Spinal cord (tissue), 10 donors: Measurements from ENCODE around the gene ROR2. TPM values are rescaled to one million over a fixed set of nuclear protein-coding genes. Genes with fewer than 3 reads are reported as not detected.

ENCODE experiments used
- DNase-seq, 6 donors: peaks; one replicate each; pipeline versions ENCODE4 v3.0.0 to v3.0.0-alpha.2; 2013 to 2015; ENCODE audit warnings: low spot score in 6 of 6, low read depth in 4 of 6
- H3K27ac ChIP-seq: one replicate; pipeline ENCODE4 v1.5.1; 2013; ENCODE audit warnings: low read depth, low read length, control low read depth
- H3K27me3 ChIP-seq: one replicate; pipeline ENCODE4 v1.6.1; 2013; ENCODE audit warnings: low read length; ENCODE audit not compliant: control insufficient read depth, insufficient read depth
- H3K36me3 ChIP-seq: one replicate; pipeline ENCODE4 v1.6.1; 2013; ENCODE audit warnings: low read length; ENCODE audit not compliant: control insufficient read depth, insufficient read depth
- H3K4me1 ChIP-seq: one replicate; pipeline ENCODE4 v1.6.1; 2013; ENCODE audit warnings: low read length; ENCODE audit not compliant: control insufficient read depth, insufficient read depth
- H3K4me3 ChIP-seq: one replicate; pipeline ENCODE4 v1.5.1; 2013; ENCODE audit warnings: low read depth, low read length, control low read depth
- H3K9me3 ChIP-seq: one replicate; pipeline ENCODE4 v1.6.1; 2013; ENCODE audit warnings: low read length; ENCODE audit not compliant: control insufficient read depth, insufficient read depth
- WGBS: methylation state at CpG from one replicate; pipeline ENCODE4 v1.1.5; 2013; ENCODE audit warnings: missing lambda C conversion rate; ENCODE audit not compliant: insufficient coverage; 5-methylcytosine and 5-hydroxymethylcytosine counted together
- polyA plus RNA-seq, 2 donors: library from polyadenylated mRNA; unstranded; fragments of 120-200 nt; gene quantifications; one replicate each; pipeline ENCODE4 v1.2.1, GENCODE V29; 2013; ENCODE audit not compliant: insufficient read length in 2 of 2
- total RNA-seq, 2 donors: library from RNA; depleted of rRNA in 1 of 2; stranded (reverse); fragments of 120-200 nt in 1 of 2; fragments of >200 nt in 1 of 2; gene quantifications; one replicate each; pipeline versions ENCODE4 v1.2.3 to v1.2.4, GENCODE V29; 2013 to 2014
- donor health status: healthy.

Gene ROR2
- total and polyA plus RNA-seq, 4 donors, result 3.1 to 20.6 (median 5.0) TPM

DNA sequence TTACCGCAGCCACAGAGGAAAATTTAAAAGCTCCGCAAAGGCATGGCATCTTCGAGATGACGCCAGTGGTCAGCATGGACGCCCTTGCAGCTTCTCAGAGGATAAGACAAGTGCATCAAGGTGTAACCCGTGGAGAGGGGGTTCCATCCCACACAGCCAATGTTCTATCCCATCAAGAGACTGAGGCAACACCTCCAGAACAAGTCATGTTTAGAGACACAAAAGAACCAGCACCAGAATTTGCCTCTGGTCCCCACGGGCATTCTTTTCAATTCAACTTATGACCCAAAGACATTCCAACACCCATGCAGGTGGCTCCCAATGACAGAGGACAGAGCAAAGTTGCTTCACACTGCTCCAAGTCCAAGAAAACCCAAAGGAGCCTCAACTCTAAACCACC is 20.7 kb downstream of the ROR2 start:
- no peaks in the 10 kb centered on the region for H3K27me3 ChIP-seq
- H3K36me3 ChIP-seq, result no peaks in the 10 kb centered on the region
- H3K4me3 ChIP-seq, result no peak overlapping the region
- H3K4me1 ChIP-seq, result no peaks in the 10 kb centered on the region
- H3K27ac ChIP-seq, result no peak overlapping the region
- WGBS, result 97% methylated on average over 7 of the region's 7 CpGs
- DNase-seq, result no peak
- H3K9me3 ChIP-seq, result peaks cover 14% of the 10 kb centered on the region

DNA sequence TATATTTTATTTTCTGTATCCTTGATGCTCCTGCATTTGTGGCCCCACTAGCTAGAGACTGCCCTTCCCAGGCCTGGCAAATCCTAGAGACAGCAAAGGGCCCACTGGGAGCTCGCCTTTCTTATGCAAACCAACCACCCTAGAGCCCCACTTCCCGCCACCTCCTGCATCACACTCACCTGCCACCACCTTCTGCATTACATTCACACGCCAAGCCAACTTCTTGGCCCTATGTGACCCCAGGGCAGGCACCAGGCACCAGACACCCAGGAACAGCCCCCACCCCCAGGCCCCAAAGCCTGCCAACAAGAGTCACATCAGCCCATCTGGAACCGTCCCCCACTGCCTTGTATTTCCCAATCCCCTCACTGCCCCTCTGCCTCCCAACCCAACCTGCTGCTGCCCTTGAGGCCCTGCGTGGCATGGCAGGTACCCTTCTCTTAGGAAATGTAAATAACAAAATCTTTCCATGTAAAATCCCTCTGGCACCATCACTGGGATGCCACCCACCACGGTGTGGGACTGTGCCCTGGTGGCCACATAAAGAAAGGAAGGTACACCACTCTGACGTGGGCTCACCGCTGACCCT is 22.0 kb downstream of the ROR2 start:
- Histone ChIP-seq H3K27me3 (no peaks in the 10 kb centered on the region), H3K4me1 (no peaks in the 10 kb centered on the region), H3K36me3 (no peaks in the 10 kb centered on the region), H3K4me3 (no peak overlapping the region), H3K9me3 (peaks cover 14% of the 10 kb centered on the region), H3K27ac (no peak overlapping the region)
- DNase-seq, result no peak
- WGBS, result 93% methylated on average over 8 of the region's 8 CpGs

DNA sequence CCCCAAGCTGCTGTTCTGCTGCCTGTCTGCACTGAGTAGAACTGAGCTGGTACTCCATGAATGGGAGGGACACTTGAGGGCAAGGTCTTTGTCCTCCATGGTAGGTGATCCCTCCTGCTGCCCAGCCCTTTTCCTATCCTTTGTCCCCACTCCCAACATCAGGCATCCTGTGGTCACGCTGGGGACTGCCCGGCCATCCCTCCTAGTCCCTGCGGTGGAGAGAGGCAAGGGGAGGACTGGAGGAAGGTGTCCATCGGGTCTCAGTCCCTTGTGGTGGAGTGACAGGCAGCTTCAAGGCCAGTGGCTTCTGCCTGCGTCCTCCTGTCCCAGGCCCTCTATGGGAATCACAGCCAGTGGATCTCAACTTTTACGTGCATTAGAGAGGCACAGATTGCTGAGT is 25.9 kb downstream of the ROR2 start:
- H3K4me1 ChIP-seq, result no peaks in the 10 kb centered on the region
- H3K4me3 ChIP-seq, result no peak overlapping the region
- no peaks in the 10 kb centered on the region for H3K27me3 ChIP-seq
- no peaks in the 10 kb centered on the region for H3K9me3 ChIP-seq
- DNase-seq, result no peak
- H3K36me3 ChIP-seq, result no peaks in the 10 kb centered on the region
- H3K27ac ChIP-seq, result no peak overlapping the region
- 87% methylated on average over 4 of the region's 6 CpGs for WGBS

DNA sequence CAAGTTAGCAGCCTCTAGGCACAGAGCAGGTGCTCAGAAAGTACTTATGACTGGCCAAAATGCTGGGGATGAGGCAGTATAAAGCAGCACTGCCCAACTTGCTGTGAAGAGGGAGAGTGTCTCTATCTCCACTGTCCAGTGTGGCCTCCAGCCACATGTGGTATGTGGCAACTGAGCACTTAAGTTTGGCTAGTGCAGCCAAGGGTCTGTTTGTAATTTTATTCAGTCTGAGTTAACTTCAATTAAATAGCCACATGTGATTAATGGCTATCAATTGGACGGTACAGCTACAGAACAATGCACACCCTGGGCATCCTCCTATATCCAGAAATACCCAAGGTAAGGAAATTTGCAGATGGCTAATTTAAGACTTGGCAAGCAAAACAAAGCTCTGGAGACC is 26.9 kb downstream of the ROR2 start:
- H3K27me3 ChIP-seq, result no peaks in the 10 kb centered on the region
- H3K27ac ChIP-seq, result no peak overlapping the region
- H3K4me3 ChIP-seq, result no peak overlapping the region
- H3K4me1 ChIP-seq, result no peaks in the 10 kb centered on the region
- no CpG with 5 or more reads among the region's 1 CpG for WGBS
- H3K9me3 ChIP-seq, result no peaks in the 10 kb centered on the region
- no peak for DNase-seq
- no peaks in the 10 kb centered on the region for H3K36me3 ChIP-seq

DNA sequence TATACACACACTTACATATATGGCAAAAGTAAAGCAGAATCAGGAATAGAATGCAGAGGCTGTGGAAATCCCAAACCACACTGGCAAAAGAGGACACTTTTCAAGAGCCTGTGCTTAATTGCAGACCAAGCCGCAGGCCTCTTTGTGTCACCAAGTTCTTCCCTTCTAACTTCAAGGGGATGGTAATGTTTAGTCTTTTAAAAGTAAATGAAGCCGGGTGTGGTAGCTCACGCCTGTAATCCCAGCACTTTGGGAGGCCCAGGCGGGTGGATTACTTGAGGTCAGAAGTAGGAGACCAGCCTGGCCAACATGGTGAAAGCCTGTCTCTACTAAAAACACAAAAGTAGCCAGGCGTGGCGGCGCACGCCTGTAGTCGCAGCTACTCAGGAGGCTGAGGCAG is 28.7 kb downstream of the ROR2 start:
- Histone ChIP-seq H3K27me3 (no peaks in the 10 kb centered on the region), H3K4me1 (no peaks in the 10 kb centered on the region), H3K9me3 (no peaks in the 10 kb centered on the region), H3K4me3 (no peak overlapping the region), H3K36me3 (no peaks in the 10 kb centered on the region), H3K27ac (no peak overlapping the region)
- DNase-seq, result no peak
- WGBS, result 75% methylated on average over 8 of the region's 9 CpGs

DNA sequence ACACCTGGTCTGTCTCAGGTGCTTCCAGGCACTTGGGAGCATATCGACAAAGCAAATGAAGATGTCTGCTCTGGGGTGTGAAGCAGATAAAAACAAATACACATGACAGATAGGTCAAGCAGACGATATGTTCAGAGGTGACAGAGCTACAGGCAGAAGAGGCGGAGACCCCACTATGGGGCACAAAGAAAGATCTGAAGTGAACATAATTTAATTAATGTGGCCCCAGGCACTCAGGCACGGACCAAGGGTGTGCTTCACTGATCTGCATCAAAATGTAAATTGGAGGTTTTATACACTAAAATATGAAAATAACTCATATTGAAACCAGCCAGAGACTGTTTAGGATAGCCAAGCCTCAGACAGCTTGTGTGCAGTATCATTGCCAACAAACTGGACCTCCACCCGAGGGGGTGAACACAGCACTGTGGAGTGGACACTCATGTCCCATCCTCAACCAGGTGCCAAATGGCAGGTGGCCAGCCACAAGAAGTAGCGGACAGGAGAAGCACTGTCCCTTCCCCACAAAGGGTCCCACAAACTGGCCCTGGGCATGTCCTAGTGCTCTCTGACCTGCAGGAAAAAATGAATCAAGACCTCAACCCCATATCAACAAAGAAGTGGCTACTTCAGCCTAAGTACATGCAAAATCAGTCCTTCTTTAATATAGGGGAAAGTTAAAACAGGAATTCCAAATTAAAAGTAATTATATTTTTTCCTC is 29.2 kb downstream of the ROR2 start:
- H3K4me3 ChIP-seq, result no peak overlapping the region
- no peaks in the 10 kb centered on the region for H3K9me3 ChIP-seq
- no peak for DNase-seq
- H3K36me3 ChIP-seq, result no peaks in the 10 kb centered on the region
- H3K4me1 ChIP-seq, result no peaks in the 10 kb centered on the region
- H3K27me3 ChIP-seq, result no peaks in the 10 kb centered on the region
- no peak overlapping the region for H3K27ac ChIP-seq
- WGBS, result 69% methylated on average over 3 of the region's 6 CpGs

DNA sequence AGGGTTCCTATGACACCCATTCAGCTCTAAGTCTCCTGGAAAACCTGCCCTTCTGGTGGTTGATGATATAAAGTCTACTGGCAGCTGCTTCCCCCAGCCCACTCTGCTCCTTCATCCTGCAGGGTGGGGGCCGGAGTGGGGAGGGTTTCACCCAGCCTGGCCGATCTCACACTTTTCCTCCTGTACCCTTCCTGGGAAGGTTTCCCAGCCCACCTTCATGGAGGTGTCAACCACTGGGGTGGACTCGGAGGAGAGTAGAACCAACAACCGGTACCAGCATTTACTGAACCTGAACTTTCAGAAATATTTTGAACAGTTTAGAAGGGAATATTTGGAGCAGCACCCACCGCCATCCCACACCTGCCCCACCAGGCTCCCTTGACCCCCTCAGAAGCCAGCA is 30.4 kb downstream of the ROR2 start:
- no peaks in the 10 kb centered on the region for H3K9me3 ChIP-seq
- no peaks in the 10 kb centered on the region for H3K27me3 ChIP-seq
- no peaks in the 10 kb centered on the region for H3K36me3 ChIP-seq
- no peak overlapping the region for H3K4me3 ChIP-seq
- H3K27ac ChIP-seq, result no peak overlapping the region
- DNase-seq, result no peak
- no CpG with 5 or more reads among the region's 5 CpGs for whole genome bisulfite sequencing
- H3K4me1 ChIP-seq, result no peaks in the 10 kb centered on the region

DNA sequence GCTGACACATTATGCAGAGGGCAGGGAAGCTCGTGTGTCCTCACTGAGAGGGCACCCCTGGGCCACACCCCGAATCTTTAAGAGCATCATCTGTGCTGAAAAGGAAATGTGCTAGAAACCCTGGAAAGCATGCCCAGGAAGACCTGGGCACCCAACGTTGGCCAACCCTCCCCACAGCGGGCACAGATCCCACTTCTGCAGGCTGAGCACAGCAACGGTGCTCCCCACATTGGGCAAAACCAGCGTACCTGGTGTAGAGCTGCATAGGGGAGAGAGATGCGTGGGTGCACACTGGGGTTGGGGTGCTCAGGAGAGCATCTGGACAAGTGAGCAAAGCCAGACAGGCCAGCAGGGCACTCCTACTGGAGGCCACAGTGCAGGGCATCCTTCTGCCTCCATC is 32.6 kb downstream of the ROR2 start:
- Histone ChIP-seq H3K9me3 (no peaks in the 10 kb centered on the region), H3K36me3 (no peaks in the 10 kb centered on the region), H3K4me3 (no peak overlapping the region), H3K27ac (no peak overlapping the region), H3K27me3 (no peaks in the 10 kb centered on the region), H3K4me1 (no peaks in the 10 kb centered on the region)
- 95% methylated on average over 7 of the region's 7 CpGs for WGBS
- DNase-seq, result no peak

DNA sequence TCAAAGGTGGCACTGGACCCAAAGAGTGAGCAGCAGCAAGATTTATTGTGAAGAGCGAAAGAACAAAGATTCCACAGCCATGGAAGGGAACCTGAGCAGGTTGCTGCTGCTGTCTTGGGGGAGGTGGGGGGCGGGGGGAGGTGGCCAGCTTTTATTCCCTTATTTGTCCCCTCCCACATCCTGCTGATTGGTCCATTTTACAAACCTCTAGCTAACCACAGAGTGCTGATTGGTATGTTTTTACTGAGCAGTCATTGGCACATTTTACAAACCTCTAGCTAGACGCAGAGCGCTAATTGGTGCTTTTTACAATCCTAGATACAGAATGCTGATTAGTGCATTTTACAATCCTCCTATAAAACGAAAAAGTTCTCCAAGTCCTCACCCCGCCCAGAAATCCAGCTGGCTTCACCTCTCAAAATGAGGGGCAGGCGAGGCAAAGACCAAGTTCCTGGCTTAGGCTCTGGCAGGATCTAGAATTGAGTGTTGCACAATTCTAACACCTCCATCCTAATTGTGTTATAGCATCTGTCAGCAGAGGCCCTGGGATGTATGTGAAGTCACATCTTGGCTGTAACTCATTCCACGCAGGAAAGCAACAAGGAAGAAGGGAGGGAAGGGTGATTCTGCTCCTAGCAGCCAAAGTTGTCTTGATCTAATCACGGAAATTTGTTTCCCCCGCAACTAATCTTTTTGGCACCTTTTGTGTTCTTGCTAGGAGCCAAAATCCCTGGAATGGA is 34.3 kb downstream of the ROR2 start:
- H3K4me1 ChIP-seq, result no peaks in the 10 kb centered on the region
- H3K27me3 ChIP-seq, result no peaks in the 10 kb centered on the region
- 84% methylated on average over 8 of the region's 10 CpGs for WGBS
- H3K36me3 ChIP-seq, result no peaks in the 10 kb centered on the region
- no peak overlapping the region for H3K27ac ChIP-seq
- H3K9me3 ChIP-seq, result no peaks in the 10 kb centered on the region
- H3K4me3 ChIP-seq, result no peak overlapping the region
- DNase-seq, result no peak

DNA sequence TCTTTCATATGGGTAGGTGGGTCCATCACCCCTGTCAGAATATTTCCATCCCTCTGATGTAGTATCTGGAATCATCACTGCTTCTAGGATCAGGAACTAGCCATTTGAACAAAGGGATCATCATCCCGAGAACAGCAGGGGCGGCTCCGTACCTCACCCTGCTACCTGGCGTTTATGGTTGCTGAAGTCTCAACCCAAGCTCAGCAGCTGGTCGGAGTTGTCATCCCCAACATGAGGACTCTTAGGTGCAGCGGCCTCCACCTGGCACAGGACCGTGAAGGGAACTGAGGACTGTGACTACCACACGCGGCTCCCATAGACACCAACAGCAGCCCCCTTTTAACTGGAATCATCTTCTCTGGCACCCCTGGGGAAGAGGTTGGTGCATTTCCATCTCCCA is 35.1 kb downstream of the ROR2 start:
- WGBS, result 97% methylated on average over 6 of the region's 9 CpGs

More for the DNA sequence above, 35.1 kb downstream of the ROR2 start:
- DNase-seq, result no peak
- Histone ChIP-seq H3K9me3 (no peaks in the 10 kb centered on the region), H3K4me3 (no peak overlapping the region), H3K36me3 (no peaks in the 10 kb centered on the region), H3K27me3 (no peaks in the 10 kb centered on the region), H3K4me1 (no peaks in the 10 kb centered on the region), H3K27ac (no peak overlapping the region)
